ENCODE measurements around the gene FRMD4A.

GRCh38 chr10:14233566-14233965 lies 97.2 kb downstream of the FRMD4A start:
- TF ChIP-seq CTCF (IDR thresholded peaks at IDR 0.05; ENCODE audit: poor library complexity) (no peak), EZH2 (IDR thresholded peaks at IDR 0.05; ENCODE audit: borderline replicate concordance) (no peak)

Measured in hepatocyte (in vitro differentiated cells).